ENCODE measurements around the gene CBR3. TPM values are rescaled to one million over a fixed set of nuclear protein-coding genes. Genes with fewer than 3 reads are reported as not detected.
"Not testable (repeated sequence)": the region's sequence is repeated elsewhere in the genome, so short reads cannot be mapped to it uniquely, and the experiment has no call there.

CBR3 gene
- total and polyA plus RNA-seq, 7 experiments from 2014 or later, result 1.3 to 22.5 (median 5.6) TPM

DNA sequence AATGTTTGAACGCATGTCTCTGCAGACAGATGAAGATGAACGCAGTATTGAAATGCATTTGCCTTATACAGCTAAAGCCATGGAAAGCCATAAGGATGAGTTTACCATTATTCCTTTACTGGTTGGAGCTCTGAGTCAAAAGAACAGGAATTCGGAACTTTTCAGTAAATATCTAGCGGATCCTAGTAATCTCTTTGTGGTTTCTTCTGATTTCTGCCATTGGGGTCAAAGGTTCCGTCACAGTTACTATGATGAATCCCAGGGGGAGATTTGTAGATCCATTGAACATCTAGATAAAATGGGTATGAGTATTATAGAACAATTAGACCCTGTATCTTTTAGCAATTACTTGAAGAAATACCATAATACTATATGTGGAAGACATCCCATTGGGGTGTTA is 4.0 kb upstream of the CBR3 start:
- H3K36me3 Mint-ChIP-seq; H3K27me3 Mint-ChIP-seq; H3K36me3 ChIP-seq (ENCODE audit: control insufficient read depth in 2 of 3, insufficient read depth in 3 of 3, low read length in 3 of 3); DNase-seq; CTCF ChIA-PET; H3K27ac ChIP-seq (ENCODE audit: low read depth, low read length); H3K9me3 Mint-ChIP-seq; ATAC-seq; POLR2A ChIA-PET; H3K27me3 ChIP-seq (ENCODE audit: control insufficient read depth in 2 of 2, insufficient read depth in 2 of 2, low read length in 2 of 2); H3K9me3 ChIP-seq (ENCODE audit: control insufficient read depth in 2 of 3, low read length in 3 of 3): not testable (repeated sequence)
- intact Hi-C loops (cut with micrococcal nuclease), result loop anchor here in 1 of 2 donors (5.0 kb wide), 1 partner anchor 1244 kb away; no protein-coding TSS in a partner anchor
- Mint-ChIP-seq H3K4me1 (peaks cover 16 to 38% (median 35%) of the 10 kb centered on the region in 7 donors), H3K27ac (peak overlapping the region in 5 of 9 donors; percentile 78 to 94 (median 84)), H3K4me3 (peak overlapping the region; percentile 79 to 93 (median 88))
- Histone ChIP-seq H3K4me3 (ENCODE audit: low read length) (peak overlapping the region; percentile 41), H3K4me1 (ENCODE audit: control insufficient read depth in 2 of 2, insufficient read depth in 2 of 2, low read length in 2 of 2) (peaks cover 11 to 12% of the 10 kb centered on the region in 2 donors)

- H3K4me3 Mint-ChIP-seq, result peak overlapping the region in 2 of 10 donors; percentile 7 to 13
- no peak for ATAC-seq
- no peaks in the 10 kb centered on the region for H3K27me3 ChIP-seq (ENCODE audit: control insufficient read depth in 2 of 2, insufficient read depth in 2 of 2, low read length in 2 of 2)
Measured at GRCh38 chr21:36132696-36133095, 2.2 kb upstream of the CBR3 start.

GRCh38 chr21:36135391-36136102 is 668 bp downstream of the CBR3 start:
- Mint-ChIP-seq H3K27ac (peak overlapping the region; percentile 79 to 94 (median 88)), H3K27me3 (no peaks in the 10 kb centered on the region), H3K4me3 (peak overlapping the region; percentile 83 to 98 (median 92)), H3K4me1 (peaks cover 11 to 33% (median 26%) of the 10 kb centered on the region in 7 donors), H3K9me3 (no peaks in the 10 kb centered on the region), H3K36me3 (peaks cover 0 to 13% (median 4%) of the 10 kb centered on the region in 5 donors)
- Histone ChIP-seq H3K27me3 (ENCODE audit: control insufficient read depth in 2 of 2, insufficient read depth in 2 of 2, low read length in 2 of 2) (no peaks in the 10 kb centered on the region), H3K36me3 (ENCODE audit: control insufficient read depth in 2 of 3, insufficient read depth in 3 of 3, low read length in 3 of 3) (no peaks in the 10 kb centered on the region), H3K27ac (ENCODE audit: low read depth, low read length) (peak overlapping the region; percentile 58), H3K4me3 (ENCODE audit: low read length) (peak overlapping the region; percentile 81), H3K4me1 (ENCODE audit: control insufficient read depth in 2 of 2, insufficient read depth in 2 of 2, low read length in 2 of 2) (peaks cover 4 to 13% of the 10 kb centered on the region in 2 donors), H3K9me3 (ENCODE audit: control insufficient read depth in 2 of 3, low read length in 3 of 3) (no peaks in the 10 kb centered on the region)
- POLR2A ChIA-PET, result interaction anchor here (0.6 to 1.7 kb wide), 7 partner anchors 10 to 165 kb away, joined by 3 to 8 read pairs (median 4); partner anchors contain the start of gene CBR1
- ATAC-seq (peak; percentile 84), DNase-seq (peak; percentile 25 to 76 (median 41))
- CTCF ChIA-PET, result interaction anchor here (0.6 to 1.5 kb wide), 4 partner anchors 10 to 16 kb away, joined by 4 to 7 read pairs (median 6); no protein-coding TSS in a partner anchor
- intact Hi-C loops (cut with micrococcal nuclease), result loop anchor here (1.0 to 2.0 kb wide), 4 partner anchors 10 to 75 kb away; partner anchors contain the start of genes DOP1B (in 2 of the 2) and SETD4 (in 1 of the 2)

More at GRCh38 chr21:36132696-36133095, 2.2 kb upstream of the CBR3 start:
- Histone ChIP-seq H3K9me3 (ENCODE audit: control insufficient read depth in 2 of 3, low read length in 3 of 3) (no peaks in the 10 kb centered on the region), H3K36me3 (ENCODE audit: control insufficient read depth in 2 of 3, insufficient read depth in 3 of 3, low read length in 3 of 3) (no peaks in the 10 kb centered on the region), H3K27ac (ENCODE audit: low read depth, low read length) (no peak overlapping the region), H3K4me1 (ENCODE audit: control insufficient read depth in 2 of 2, insufficient read depth in 2 of 2, low read length in 2 of 2) (peaks cover 11 to 14% of the 10 kb centered on the region in 2 donors), H3K4me3 (ENCODE audit: low read length) (no peak overlapping the region)
- Mint-ChIP-seq H3K36me3 (peaks cover 0 to 10% (median 0%) of the 10 kb centered on the region in 5 donors), H3K27me3 (peaks cover 0 to 5% (median 0%) of the 10 kb centered on the region in 5 donors), H3K4me1 (peaks cover 16 to 47% (median 43%) of the 10 kb centered on the region in 7 donors), H3K27ac (no peak overlapping the region), H3K9me3 (no peaks in the 10 kb centered on the region)
- no peak for DNase-seq
- ChIA-PET POLR2A (no interaction called here), CTCF (interaction anchor here (0.8 to 1.6 kb wide), 2 partner anchors 9 to 10 kb away, joined by 3 to 4 read pairs; no protein-coding TSS in a partner anchor)
- intact Hi-C loops (cut with micrococcal nuclease), result loop anchor here in 1 of 2 donors (5.0 kb wide), 1 partner anchor 1245 kb away; no protein-coding TSS in a partner anchor

DNA sequence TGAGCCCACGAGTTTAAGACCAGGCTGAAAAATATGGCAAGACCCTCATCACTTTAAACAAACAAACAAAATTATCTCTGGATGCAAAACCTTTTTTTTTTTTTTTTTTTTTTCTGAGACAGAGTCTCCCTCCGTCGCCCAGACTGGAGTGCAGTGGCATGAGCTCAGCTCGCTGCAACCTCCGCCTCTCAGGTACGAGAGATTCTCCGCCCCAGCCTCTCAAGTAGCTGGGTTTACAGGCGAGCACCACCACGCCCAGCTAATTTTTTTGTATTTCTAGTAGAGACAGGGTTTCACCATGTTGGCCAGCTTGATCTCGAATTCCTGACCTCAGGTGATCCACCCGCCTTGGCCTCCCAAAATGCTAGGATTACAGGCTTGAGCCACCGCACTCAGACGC is 4.9 kb downstream of the CBR3 start:
- not testable (repeated sequence) for H3K4me3 ChIP-seq (ENCODE audit: low read length); H3K9me3 Mint-ChIP-seq; H3K4me3 Mint-ChIP-seq; H3K9me3 ChIP-seq (ENCODE audit: control insufficient read depth in 2 of 3, low read length in 3 of 3); H3K27me3 ChIP-seq (ENCODE audit: control insufficient read depth in 2 of 2, insufficient read depth in 2 of 2, low read length in 2 of 2); DNase-seq; H3K36me3 ChIP-seq (ENCODE audit: control insufficient read depth in 2 of 3, insufficient read depth in 3 of 3, low read length in 3 of 3); H3K27ac ChIP-seq (ENCODE audit: low read depth, low read length); ATAC-seq; H3K27me3 Mint-ChIP-seq; H3K27ac Mint-ChIP-seq
- CTCF ChIA-PET, result interaction anchor here (0.6 to 2.2 kb wide), 7 partner anchors 11 to 194 kb away, joined by 3 to 8 read pairs (median 4); no protein-coding TSS in a partner anchor
- peaks cover 0 to 15% (median 5%) of the 10 kb centered on the region in 5 donors for H3K36me3 Mint-ChIP-seq
- H3K4me1 ChIP-seq (ENCODE audit: control insufficient read depth in 2 of 2, insufficient read depth in 2 of 2, low read length in 2 of 2), result peaks cover 4 to 12% of the 10 kb centered on the region in 2 donors
- H3K4me1 Mint-ChIP-seq, result peaks cover 7 to 34% (median 32%) of the 10 kb centered on the region in 7 donors
- intact Hi-C loops (cut with micrococcal nuclease), result loop anchor here (2.0 kb wide), 2 partner anchors 15 to 245 kb away; partner anchors contain the start of gene CHAF1B (in 1 of the 2)
- POLR2A ChIA-PET, result interaction anchor here (1.4 kb wide), 1 partner anchor 22 kb away, joined by 3 read pairs; no protein-coding TSS in a partner anchor

GRCh38 chr21:36141513-36141925 is 6.6 kb downstream of the CBR3 start:
- Mint-ChIP-seq H3K36me3 (peaks cover 0 to 23% (median 11%) of the 10 kb centered on the region in 5 donors), H3K27me3 (no peaks in the 10 kb centered on the region), H3K9me3 (no peaks in the 10 kb centered on the region), H3K27ac (peak overlapping the region; percentile 16 to 92 (median 83)), H3K4me3 (peak overlapping the region in 5 of 10 donors; percentile 1 to 15 (median 3)), H3K4me1 (peaks cover 11 to 42% (median 39%) of the 10 kb centered on the region in 7 donors)
- intact Hi-C loops (cut with micrococcal nuclease), result loop anchor here (1.0 to 2.0 kb wide), 8 partner anchors 15 to 444 kb away; partner anchors contain the start of genes DOP1B (in 2 of the 2), CHAF1B (in 1 of the 2) and MORC3 (in 1 of the 2)
- CTCF ChIA-PET, result interaction anchor here (0.6 to 2.6 kb wide), 17 partner anchors 9 to 191 kb away, joined by 3 to 26 read pairs (median 4); no protein-coding TSS in a partner anchor
- peak; percentile 50 to 92 (median 84) for DNase-seq
- no peaks in the 10 kb centered on the region for H3K27me3 ChIP-seq (ENCODE audit: control insufficient read depth in 2 of 2, insufficient read depth in 2 of 2, low read length in 2 of 2)
- no peaks in the 10 kb centered on the region for H3K9me3 ChIP-seq (ENCODE audit: control insufficient read depth in 2 of 3, low read length in 3 of 3)
- peaks cover 18 to 19% of the 10 kb centered on the region in 2 donors for H3K4me1 ChIP-seq (ENCODE audit: control insufficient read depth in 2 of 2, insufficient read depth in 2 of 2, low read length in 2 of 2)
- peak overlapping the region; percentile 74 for H3K27ac ChIP-seq (ENCODE audit: low read depth, low read length)
- no peaks in the 10 kb centered on the region for H3K36me3 ChIP-seq (ENCODE audit: control insufficient read depth in 2 of 3, insufficient read depth in 3 of 3, low read length in 3 of 3)
- POLR2A ChIA-PET, result interaction anchor here (0.6 to 1.4 kb wide), 6 partner anchors 8 to 181 kb away, joined by 3 to 4 read pairs (median 3); partner anchors contain the start of genes MORC3 and SETD4
- ATAC-seq, result peak; percentile 99
- no peak overlapping the region for H3K4me3 ChIP-seq (ENCODE audit: low read length)

GRCh38 chr21:36144233-36144632 is 9.4 kb downstream of the CBR3 start:
- H3K4me3 ChIP-seq (ENCODE audit: low read length); ATAC-seq; H3K9me3 ChIP-seq (ENCODE audit: control insufficient read depth in 2 of 3, low read length in 3 of 3); H3K27me3 Mint-ChIP-seq; H3K27me3 ChIP-seq (ENCODE audit: control insufficient read depth in 2 of 2, insufficient read depth in 2 of 2, low read length in 2 of 2); H3K36me3 ChIP-seq (ENCODE audit: control insufficient read depth in 2 of 3, insufficient read depth in 3 of 3, low read length in 3 of 3); H3K9me3 Mint-ChIP-seq; H3K27ac ChIP-seq (ENCODE audit: low read depth, low read length); DNase-seq; intact Hi-C loops (cut with micrococcal nuclease): not testable (repeated sequence)
- ChIA-PET CTCF (interaction anchor here (0.8 to 1.5 kb wide), 2 partner anchors 21 to 267 kb away, joined by 3 to 6 read pairs; no protein-coding TSS in a partner anchor), POLR2A (interaction anchor here (1.5 kb wide), 1 partner anchor 177 kb away, joined by 4 read pairs; no protein-coding TSS in a partner anchor)
- Mint-ChIP-seq H3K4me3 (peak overlapping the region in 3 of 10 donors; percentile 19 to 51 (median 45)), H3K4me1 (peaks cover 11 to 47% (median 36%) of the 10 kb centered on the region in 7 donors), H3K27ac (peak overlapping the region in 3 of 9 donors; percentile 60 to 77 (median 77)), H3K36me3 (peaks cover 0 to 23% (median 13%) of the 10 kb centered on the region in 5 donors)
- H3K4me1 ChIP-seq (ENCODE audit: control insufficient read depth in 2 of 2, insufficient read depth in 2 of 2, low read length in 2 of 2), result peaks cover 18 to 19% of the 10 kb centered on the region in 2 donors
